Breast epithelium (tissue), 4 donors: ENCODE results near the gene RNPS1. TPM values are rescaled to one million over a fixed set of nuclear protein-coding genes. Genes with fewer than 3 reads are reported as not detected.

Experiments
- DNase-seq, 2 donors: peaks; one replicate each; pipeline ENCODE4 v3.0.0-alpha.2; 2019; ENCODE audit warnings: low spot score in 2 of 2
- H3K27ac ChIP-seq, 2 donors: fragments of 200-600 bp; sonication (generic) in 1 of 2; one replicate each; pipeline ENCODE4 v1.5.1; 2016 to 2019; ENCODE audit warnings: mild to moderate bottlenecking in 1 of 2
- H3K27me3 ChIP-seq, 2 donors: fragments of 200-600 bp; sonication (generic) in 1 of 2; one replicate each; pipeline versions ENCODE4 v1.5.1 to v1.6.0; 2017 to 2019; ENCODE audit warnings: control low read depth in 1 of 2, mild to moderate bottlenecking in 1 of 2
- H3K36me3 ChIP-seq: fragments of 200-600 bp; one replicate; pipeline ENCODE4 v1.5.1; 2019
- H3K4me1 ChIP-seq, 2 donors: fragments of 200-600 bp; sonication (generic); one replicate each; pipeline ENCODE4 v1.5.1; 2016 to 2019; ENCODE audit warnings: control low read depth in 1 of 2
- H3K4me3 ChIP-seq, 3 donors: fragments of 200-600 bp; sonication (generic); 1 replicate in 2 of 3; 2 replicates in 1 of 3; pipeline ENCODE4 v1.5.1; 2016 to 2019; ENCODE audit warnings: mild to moderate bottlenecking in 3 of 3, moderate library complexity in 2 of 3
- H3K9me3 ChIP-seq, 2 donors: fragments of 200-600 bp; sonication (generic) in 1 of 2; one replicate each; pipeline ENCODE4 v1.5.1; 2016 to 2019; ENCODE audit warnings: control low read depth in 1 of 2
- POLR2A ChIP-seq: fragments of 450-650 bp; IDR thresholded peaks from one replicate; pipeline ENCODE4 v1.6.1; 2016; ENCODE audit warnings: antibody characterized with exemption, mild to moderate bottlenecking, moderate library complexity
- POLR2AphosphoS5 ChIP-seq, 3 donors: sonication (generic); formaldehyde crosslinking; IDR thresholded peaks; one replicate each; pipeline ENCODE4 v1.6.1; 2017; ENCODE audit warnings: antibody characterized with exemption in 3 of 3
- intact Hi-C: fragments of 100-400 bp; cut with DNase I; formaldehyde crosslinking; loops from one replicate; pipeline ENCODE4 v1.15.1; 2023; ENCODE audit warnings: low total_unique reads
- total RNA-seq, 3 donors: library from RNA; depleted of rRNA; stranded (reverse); fragments of >200 nt; gene quantifications; one replicate each; pipeline ENCODE4 v1.1.0, GENCODE V29; 2016
- TF ChIP-seq, protein P1 (sequence below), 3 donors: fragments of 450-650 bp; IDR thresholded peaks; one replicate each; pipeline ENCODE4 v1.5.1; 2016 to 2017; ENCODE audit warnings: antibody characterized with exemption in 3 of 3, mild to moderate bottlenecking in 3 of 3, moderate library complexity in 3 of 3

RNPS1 gene
- total RNA-seq, 3 donors from 2014 or later, result 93.1 to 107 (median 97.5) TPM

DNA sequence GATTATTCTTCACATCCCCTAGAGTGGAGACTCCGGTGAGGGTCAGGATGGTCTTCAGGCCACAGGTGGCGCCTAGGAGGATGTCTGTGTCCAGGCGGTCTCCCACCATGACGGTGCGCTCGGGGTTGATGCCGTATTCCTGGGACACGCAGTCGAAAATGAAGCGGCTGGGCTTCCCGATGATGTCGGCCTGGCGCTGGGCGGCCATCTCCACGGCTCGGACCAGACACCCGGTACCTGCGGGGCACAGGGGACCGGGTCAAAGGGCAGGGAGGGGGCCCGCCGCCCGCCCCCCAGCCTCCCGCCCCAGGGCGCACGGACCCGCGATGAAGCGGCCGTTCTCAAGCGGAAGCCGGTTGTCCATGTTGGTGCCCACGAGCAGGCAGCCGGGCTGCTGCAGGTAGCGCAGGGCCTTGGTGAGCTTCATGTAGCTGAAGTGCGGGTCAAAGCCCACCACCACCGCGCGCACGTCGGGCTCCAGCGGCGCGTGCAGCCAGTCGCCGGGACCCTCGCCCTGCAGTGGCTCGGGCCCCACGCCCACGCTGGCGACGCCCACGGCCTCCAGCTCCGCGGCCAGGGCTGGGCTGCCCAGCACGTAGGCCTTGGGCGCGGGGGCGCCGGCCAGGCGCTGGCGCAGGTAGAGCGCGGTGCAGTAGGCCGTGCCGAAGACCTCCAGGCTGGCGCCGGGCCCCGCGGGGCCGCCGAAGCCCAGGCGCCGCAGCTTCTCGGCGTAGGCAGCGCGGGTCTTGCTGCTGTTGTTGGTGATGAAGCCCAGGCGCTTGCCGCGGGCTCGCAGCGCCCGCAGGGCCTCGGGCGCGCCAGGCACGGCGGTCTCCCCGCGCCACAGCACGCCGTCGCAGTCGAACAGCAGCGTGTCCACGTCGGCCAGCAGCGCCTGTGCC, 53.9 kb downstream of the RNPS1 start:
- H3K4me1 ChIP-seq, result peaks cover 10 to 26% of the 10 kb centered on the region in 2 donors
- H3K27ac ChIP-seq, result peak overlapping the region; percentile 52 to 76
- DNase-seq, result no peak
- H3K36me3 ChIP-seq, result no peaks in the 10 kb centered on the region
- TF ChIP-seq, protein P1, sequence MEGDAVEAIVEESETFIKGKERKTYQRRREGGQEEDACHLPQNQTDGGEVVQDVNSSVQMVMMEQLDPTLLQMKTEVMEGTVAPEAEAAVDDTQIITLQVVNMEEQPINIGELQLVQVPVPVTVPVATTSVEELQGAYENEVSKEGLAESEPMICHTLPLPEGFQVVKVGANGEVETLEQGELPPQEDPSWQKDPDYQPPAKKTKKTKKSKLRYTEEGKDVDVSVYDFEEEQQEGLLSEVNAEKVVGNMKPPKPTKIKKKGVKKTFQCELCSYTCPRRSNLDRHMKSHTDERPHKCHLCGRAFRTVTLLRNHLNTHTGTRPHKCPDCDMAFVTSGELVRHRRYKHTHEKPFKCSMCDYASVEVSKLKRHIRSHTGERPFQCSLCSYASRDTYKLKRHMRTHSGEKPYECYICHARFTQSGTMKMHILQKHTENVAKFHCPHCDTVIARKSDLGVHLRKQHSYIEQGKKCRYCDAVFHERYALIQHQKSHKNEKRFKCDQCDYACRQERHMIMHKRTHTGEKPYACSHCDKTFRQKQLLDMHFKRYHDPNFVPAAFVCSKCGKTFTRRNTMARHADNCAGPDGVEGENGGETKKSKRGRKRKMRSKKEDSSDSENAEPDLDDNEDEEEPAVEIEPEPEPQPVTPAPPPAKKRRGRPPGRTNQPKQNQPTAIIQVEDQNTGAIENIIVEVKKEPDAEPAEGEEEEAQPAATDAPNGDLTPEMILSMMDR (IDR thresholded peaks at IDR 0.05), result no peak
- no peak for TF ChIP-seq POLR2AphosphoS5 (IDR thresholded peaks at IDR 0.05)
- TF ChIP-seq POLR2A, result no peak
- H3K27me3 ChIP-seq, result no peaks in the 10 kb centered on the region
- intact Hi-C loops, result no loop called here
- H3K4me3 ChIP-seq, result peak overlapping the region; percentile 76 to 86 (median 86)
- H3K9me3 ChIP-seq, result no peaks in the 10 kb centered on the region

DNA sequence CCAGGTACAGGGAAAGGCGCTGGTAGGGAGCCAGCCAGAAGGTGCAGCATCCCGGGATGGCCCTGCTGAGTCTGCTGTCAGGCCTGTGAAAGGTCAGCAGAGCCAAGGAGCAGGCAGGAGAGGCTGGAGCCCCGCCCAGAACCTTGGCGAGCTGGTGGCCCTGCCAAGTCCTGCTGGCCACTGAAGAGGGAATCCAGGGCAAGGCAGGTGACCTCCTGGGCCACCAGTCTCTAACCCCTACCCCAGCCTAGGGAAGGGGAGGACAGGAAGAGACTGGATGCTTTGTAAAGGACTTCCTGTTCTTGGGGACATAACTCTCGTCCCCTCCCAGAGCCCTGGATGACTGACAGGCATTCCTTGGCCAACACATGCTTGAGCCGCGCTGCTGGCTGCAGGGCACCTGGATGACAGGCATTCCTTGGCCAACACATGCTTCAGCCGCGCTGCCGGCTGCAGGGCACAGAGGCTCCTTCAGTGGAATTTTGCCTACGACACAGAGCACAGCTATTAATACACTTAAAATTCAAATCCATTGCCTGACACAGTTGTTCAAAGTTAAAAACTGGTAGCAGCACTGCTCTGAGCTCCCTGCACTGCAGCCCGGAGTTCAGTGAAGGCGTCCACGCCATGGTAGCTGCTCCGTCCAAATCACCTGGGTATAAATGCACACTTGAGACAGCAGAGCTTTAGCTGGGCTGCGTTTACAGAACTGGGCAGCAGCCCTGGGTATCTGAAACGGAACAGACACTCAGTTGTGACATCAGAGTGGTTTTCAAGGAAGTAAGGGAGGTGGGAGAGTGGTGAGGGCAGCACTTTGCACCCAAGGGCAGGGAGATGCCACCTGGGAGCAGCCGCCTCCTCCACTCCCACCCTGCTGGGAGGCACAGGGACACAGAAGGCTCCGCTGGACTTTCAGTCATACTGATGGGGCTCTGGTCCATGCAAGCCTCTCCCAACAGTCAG, 55.3 kb downstream of the RNPS1 start:
- peaks cover 10 to 26% of the 10 kb centered on the region in 2 donors for H3K4me1 ChIP-seq
- no peaks in the 10 kb centered on the region for H3K9me3 ChIP-seq
- no peaks in the 10 kb centered on the region for H3K36me3 ChIP-seq
- no peaks in the 10 kb centered on the region for H3K27me3 ChIP-seq
- peak; percentile 85 for DNase-seq
- peak overlapping the region; percentile 68 to 70 for H3K27ac ChIP-seq
- TF ChIP-seq, protein P1 (IDR thresholded peaks at IDR 0.05), result no peak
- TF ChIP-seq POLR2AphosphoS5 (IDR thresholded peaks at IDR 0.05), result peak in 1 of 3 donors; percentile 39
- peak overlapping the region in 2 of 3 donors; percentile 86 for H3K4me3 ChIP-seq
- intact Hi-C loops, result no loop called here

DNA sequence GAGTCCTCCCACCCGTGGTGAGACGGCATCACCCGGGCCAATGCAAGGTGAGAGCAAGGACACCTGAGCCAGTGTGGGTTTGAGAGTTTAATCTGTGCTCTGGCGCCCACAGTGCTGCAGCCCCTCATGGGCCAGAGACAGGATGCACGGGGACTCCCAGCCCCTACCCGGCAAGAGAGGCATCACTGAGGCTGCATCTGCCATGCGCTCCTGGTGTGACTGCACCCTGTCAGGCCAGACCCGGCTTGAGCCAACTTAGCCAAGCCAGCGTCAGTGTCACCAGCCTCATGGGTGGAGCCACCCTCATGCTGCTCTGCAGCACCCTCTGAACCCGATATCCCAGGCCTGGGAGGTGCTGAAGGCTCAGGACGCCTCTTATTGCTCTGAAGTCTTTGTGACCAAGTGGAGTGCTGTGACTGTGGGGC, 56.0 kb downstream of the RNPS1 start:
- Histone ChIP-seq H3K9me3 (no peaks in the 10 kb centered on the region), H3K27ac (peak overlapping the region; percentile 68 to 70), H3K4me1 (peaks cover 10 to 26% of the 10 kb centered on the region in 2 donors), H3K4me3 (peak overlapping the region in 2 of 3 donors; percentile 86), H3K36me3 (no peaks in the 10 kb centered on the region), H3K27me3 (no peaks in the 10 kb centered on the region)
- intact Hi-C loops, result no loop called here
- no peak for TF ChIP-seq POLR2A
- DNase-seq, result no peak

DNA sequence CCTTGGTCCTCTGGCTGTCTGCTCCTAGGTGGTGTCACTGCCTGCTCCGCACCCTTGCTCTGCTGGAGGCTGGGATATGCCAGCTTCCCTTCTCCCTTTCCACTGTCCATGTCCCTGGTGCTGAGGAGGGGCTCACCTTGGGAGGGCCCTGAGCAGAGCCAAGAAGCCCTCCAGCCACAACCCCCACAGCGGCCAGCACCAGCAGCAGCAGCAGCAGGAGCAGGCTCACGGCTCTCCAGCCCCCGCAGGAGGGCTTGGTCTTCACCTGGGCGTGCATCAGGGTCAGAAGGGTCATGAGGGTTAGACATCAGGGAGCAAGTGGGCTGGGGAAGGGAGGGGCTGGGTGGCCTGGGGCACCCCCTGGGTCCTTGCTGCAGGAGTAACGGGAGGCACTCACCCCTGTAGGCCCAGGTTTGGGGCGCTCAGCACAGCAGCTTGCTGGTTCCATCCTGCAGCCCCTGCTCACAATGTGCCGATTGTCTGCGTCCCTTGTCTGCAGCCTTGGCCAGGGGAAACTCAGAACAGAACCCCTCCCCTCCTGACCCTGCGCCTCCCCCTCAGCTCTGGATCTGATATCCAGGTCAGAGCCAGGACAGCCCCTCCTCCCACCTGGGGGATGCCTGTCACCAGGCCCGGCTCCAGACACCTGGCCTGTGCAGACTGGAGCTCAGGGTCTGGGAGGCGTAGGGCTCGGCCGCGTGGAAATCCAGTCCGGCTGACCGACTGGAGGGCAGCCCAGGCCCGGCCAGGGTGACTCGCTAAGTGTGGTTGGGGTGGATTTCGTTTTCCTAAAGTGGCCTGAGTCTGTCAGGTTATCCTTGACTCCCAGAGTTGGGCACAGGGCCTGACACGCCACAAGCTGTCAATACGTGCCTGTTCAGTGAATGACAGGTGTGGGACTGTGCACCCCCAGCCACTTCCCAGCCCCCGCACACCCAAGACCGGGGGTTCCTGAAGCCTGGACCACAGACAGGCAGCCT, 57.2 kb downstream of the RNPS1 start, which contains the start of gene BRICD5:
TSS of gene BRICD5 (minus strand) at position 478 of the 980 bp plus-strand sequence. CDS start at position 448, 30 bp downstream.
- Histone ChIP-seq H3K36me3 (no peaks in the 10 kb centered on the region), H3K9me3 (no peaks in the 10 kb centered on the region), H3K27me3 (no peaks in the 10 kb centered on the region), H3K4me1 (peaks cover 18 to 36% of the 10 kb centered on the region in 2 donors), H3K27ac (peak within 1 kb of the TSS; percentile 68 to 70), H3K4me3 (no peak within 1 kb of the TSS)
- no peak for TF ChIP-seq POLR2AphosphoS5 (IDR thresholded peaks at IDR 0.05)
- no peak for TF ChIP-seq POLR2A
- TF ChIP-seq, protein P1 (IDR thresholded peaks at IDR 0.05), result no peak
- intact Hi-C loops, result no loop called here
- no peak for DNase-seq
